Stromal cell of bone marrow (primary cell): ENCODE results near the gene MEN1.
A peak's percentile ranks its signal among the peaks of the same experiment; 100 is the strongest.

Source experiments
- DNase-seq: peaks from one replicate; pipeline ENCODE4 v3.0.0-alpha.2; 2012; ENCODE audit warnings: low read depth

The MEN1 gene

DNA sequence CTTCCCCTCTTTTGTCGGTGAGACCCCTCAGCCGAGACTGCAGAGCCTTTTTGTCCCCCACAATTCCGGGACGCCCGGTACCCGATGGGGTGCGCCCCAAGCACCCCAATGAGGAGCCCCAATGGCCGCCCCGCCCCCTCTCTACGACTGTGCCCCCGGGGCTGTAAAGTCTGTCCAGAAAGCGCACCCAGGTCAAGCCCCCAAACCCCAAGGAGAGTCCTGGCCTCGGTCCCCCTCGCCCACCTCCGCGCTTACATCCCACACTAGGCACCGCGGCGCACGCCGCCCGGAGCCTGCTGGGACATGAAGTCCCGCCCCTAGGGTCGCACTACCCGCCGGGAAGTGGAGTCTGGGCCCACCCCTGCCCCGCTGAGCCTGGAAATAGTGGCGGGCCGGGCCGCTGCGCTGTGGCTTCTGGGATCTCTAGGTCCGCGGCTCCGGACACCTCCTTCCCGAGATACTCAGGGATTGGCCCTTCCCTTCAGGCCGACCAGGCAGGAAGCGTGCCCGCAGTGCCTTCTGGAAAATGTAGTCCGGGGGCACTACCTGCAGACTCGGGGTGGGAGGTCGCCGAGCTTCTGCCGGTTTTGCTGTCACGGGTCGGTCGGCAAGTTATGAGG lies at the start of gene MEN1:
Gene MEN1 (minus strand): TSS at position 281 of the 620 bp plus-strand sequence. CDS start 442 bp downstream, outside the sequence.
- DNase-seq: peak; percentile 95

DNA sequence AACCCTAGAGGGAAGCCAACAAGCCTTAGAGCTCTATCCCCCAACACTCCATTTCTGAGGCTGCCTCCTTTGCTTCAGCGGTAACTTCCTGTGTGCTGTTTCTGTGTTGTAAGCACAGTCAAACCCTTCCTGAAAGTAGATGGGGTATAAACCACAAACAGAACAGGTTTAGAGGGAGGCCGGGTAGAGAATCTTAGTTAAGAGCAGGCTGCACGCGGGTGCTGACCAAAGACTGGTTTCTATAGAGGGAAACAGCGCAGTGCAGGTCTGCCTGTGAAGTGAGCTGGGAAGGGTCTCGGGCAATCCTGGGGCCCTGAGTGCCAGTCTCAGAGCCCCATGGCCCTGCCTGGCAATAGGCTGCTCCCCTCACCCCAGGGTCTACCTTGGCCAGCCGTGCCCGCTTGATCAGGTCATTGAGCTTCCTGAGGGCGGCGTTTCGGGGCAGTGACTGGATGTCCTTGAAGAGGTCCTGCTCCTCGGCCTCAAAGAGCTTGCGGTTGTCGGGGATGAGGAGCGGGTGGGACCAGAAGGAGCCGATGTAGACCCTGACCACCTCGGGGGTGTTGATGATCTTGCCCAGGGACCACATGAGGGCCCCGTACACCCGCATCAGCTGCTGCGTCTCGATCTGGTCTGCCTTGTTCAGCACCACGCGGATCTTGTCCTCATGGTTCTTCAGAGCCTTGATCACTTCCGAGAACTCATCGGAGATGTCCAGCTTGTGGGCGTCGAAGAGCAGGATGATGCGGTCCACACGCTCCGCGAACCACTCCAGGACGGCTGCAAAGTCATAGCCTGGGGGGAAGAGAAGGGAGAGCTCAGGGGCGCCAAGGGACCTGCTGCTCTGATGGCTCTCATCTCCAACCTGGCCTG lies 49.4 kb upstream of the MEN1 start:
- no peak for DNase-seq

DNA sequence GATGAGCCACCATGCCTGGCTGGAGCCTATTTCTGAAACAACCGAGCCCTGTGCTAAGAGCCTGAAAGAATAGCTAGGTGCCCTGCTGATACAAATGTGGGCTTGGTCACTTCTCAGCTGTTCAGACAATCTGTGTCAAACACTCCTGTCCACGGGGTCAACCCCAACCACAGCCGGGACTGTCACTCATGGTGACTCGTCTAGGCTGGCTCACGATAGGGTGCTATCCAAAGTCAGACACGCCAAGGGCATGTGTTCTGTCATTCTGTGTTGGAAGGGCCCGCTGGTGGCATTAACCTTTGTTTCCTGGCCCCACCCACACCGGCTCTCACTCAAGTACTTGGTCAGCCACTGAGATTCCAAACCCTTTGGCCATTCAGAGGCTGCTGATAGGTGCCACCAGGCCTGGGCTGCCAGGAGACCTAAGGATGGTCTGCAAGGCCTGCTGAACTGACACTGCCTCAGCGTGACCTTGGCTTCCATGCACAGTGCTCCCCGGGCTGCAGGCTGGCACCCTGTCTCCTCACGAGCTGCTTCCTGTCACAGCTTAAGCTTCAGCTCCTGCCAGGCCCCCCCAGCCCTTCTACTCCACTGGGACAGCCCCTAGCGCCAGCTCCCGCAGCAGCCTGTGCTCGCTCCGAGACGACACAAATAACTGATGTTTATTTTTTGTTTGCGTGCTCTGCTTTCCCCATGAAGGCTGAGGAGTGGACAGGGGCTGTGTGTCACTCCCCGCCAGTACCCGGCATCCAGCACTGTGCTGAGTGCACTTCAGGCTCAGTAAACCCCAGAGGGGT lies 48.3 kb upstream of the MEN1 start:
- no peak for DNase-seq

DNA sequence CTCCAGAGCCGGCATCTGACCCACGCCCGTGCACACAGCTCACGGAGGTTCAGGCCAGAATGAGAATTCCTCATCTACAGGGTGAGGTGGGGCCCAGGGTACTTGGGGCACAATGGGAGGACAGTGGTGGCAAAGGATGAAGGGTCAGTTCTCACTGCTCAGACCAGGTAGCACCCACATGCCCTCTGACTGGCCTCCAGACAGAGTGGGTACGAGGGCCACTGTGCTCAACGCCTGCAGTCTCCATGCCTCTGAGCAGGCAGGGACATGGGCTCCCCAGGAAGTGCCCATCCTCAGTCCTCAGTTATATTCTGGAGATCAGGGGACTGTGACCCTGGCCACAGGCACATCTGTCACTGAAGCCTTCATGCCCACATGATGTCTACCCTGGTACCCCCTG lies 47.1 kb upstream of the MEN1 start:
- DNase-seq: no peak

DNA sequence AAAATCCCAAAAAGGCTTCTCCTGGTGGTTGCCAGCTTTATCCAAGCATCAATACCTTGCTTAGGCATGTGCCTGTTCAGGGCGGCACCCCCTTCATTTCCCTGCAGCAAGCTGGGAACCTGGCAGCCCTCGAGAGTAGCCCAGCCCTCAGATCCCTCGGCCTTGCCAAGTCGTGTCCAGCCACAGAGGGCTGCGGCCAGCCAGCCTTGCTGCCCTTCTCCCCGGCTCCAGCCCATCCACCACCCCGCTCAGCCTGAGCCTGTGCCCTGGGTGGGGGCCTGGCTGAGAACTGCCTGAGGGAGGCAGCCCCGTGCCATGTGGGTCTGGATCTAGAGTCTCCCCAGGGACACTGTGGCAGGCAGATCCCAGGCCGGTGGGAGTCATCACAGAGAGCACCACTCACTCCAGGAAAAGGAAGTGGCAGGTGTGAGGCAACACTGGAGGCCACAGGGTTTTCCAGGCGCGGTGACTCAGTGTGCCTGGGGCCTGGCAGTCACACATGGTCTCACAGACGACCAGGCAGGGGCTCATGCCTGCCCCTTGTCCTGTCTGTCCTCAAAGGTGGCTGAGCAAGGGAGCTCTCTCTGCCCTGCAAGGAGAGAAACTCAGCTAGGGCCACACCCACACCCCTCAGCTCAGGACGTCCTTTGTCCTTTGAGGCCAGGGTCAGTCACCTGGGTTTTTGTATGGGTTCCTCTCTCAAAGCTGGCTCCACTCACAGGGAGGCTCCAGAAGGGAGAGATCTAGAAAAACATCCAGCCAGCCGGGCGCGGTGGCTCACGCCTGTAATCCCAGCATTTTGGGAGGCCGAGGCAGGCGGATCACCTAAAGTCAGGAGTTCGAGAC lies 46.3 kb upstream of the MEN1 start:
- DNase-seq: peak; percentile 68

DNA sequence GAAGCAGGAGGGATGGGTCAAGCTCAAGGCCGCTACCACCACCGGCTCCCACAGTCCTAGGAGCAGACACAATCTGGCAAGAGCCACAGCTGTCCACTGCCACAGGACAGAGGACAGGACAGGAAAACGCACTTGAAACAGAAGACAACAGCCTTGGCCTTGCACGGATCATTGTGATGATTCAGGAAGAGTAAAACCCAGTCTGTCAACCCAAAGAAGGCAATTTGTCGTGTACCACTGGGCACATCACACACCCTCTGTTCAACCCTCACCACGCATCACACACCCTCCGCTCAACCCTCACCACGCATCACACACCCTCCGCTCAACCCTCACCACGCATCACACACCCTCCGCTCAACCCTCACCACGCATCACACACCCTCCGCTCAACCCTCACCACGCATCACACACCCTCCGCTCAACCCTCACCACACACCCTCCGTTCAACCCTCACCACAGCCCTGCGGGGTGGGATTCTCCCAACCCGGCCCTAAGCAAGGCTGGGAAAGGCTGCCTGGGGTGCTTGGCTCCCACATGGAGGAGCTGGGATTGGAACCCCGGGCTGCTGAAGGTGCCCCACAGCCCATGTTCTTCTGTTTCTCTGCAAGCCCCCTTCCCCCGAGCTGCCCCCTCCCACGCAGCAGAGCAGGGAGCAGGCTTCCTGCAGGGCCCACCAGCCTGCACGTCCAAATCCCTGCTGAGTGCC lies 45.4 kb upstream of the MEN1 start:
- no peak for DNase-seq

DNA sequence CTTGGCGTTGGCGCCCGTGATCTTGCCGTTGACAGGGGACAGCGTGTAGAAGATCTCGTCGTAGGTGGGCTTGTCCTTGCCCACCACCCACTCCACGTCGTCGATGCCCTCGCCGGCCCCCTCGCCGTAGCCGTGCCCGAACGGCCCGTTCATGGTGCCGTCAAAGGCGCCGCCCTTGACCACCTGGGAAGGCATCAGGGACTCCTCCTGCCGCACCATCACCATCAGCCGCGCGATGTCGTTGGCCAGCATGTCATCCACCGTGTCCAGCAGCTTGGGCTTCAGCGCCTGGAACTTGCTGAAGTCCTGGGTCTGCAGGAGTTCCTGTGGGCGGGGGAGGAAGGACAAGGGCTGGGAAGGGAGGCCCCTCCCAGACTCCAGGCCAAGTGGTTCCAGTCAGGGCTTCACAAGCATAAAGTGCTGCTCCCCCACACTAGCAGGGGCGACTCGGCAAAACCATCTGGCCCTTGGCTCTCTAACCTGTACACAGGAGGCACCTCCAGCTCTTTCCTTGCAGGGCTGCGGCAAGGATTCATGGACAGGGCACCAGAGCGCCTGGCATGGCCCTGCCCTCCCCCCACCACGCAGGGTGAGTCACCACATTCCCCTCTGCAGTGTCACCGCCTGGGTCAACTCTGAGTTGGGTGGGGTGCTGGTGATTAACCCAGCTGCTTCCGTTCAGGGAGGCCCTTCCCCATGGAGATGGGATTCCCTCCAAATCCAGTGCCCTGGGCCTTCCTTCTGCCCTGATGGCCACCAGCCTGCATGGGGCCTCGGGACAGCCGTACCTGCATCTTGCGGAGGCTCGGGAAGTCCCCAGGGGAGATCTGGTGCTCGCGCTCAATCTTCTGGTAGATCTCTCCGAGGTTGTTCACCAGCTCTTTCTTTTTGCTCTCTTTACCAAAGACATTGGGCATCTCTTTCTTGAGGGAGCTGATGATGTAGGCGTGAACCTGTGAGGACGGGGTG lies 44.5 kb upstream of the MEN1 start:
- DNase-seq: peak; percentile 88

DNA sequence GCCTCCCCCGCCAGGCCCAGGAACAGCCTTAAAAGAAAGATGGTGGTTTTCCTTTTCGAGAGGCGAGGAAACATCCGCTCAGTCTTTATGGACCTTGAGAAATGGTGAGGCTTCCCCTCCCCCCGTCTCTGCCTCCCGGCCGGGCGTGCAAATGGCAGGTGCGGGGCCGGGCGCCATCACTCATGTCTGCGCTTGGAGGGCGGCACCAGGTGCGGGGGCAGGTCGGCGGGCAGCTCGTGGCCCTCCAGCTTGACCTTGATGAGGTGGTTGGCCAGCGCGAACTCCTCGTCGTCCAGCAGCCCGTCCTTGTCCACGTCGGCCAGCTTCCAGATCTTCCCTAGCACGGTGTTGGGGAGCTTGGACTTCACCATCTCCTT lies 43.8 kb upstream of the MEN1 start:
- no peak for DNase-seq

DNA sequence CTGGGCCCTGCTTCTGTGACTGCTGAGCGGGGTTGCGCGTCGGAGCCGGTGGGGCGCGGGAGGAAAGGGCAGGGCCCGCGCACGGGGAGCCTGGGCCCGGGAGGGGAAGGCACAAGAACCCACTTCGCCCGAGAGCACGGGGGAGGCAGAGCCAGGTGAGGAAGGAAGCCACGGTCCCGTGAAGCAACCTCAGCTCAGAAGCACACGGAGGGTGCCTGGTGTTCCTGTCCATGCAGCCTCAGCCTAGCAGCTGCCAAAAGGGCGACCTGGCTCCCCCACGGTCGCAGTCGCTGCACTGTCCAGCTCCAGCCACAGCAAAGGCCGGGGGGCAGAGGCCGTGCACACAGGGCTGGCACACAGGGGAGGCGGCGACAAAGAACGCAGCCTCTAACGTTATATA lies 43.4 kb upstream of the MEN1 start:
- no peak for DNase-seq

DNA sequence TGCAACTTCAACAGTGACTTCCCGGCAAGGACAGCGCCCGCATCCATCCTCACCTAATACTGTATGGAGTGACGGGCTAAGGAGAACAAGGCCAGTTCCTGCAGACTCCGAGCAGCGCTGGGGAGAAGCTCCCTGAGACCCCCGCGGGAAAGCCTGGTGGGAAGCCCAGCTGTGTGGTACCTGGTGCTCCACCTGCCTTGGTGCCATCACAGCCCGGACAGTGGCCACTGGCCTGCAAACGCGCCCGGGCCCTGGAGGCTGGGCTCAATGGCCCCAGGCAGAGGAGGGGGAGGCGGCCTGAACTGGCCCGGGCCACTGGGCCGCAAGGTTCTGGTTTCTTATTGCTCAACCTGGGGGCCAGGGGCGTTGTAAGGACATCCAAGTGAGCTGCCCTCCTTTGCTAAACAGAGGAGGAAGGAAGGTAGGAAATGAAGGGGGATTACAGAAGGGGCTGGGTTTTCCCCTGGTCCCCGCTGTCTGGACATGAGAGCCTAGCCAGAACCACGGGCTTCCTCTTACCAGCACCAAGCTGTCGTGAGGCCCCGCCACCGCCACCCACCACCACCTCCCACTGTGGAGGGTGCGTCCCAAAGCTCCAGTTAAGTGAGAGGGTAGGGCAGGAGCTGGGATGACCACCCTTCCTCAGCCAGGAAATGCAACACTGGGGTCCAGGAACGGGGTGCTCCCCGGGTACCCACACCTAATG lies 42.6 kb upstream of the MEN1 start:
- no peak for DNase-seq

DNA sequence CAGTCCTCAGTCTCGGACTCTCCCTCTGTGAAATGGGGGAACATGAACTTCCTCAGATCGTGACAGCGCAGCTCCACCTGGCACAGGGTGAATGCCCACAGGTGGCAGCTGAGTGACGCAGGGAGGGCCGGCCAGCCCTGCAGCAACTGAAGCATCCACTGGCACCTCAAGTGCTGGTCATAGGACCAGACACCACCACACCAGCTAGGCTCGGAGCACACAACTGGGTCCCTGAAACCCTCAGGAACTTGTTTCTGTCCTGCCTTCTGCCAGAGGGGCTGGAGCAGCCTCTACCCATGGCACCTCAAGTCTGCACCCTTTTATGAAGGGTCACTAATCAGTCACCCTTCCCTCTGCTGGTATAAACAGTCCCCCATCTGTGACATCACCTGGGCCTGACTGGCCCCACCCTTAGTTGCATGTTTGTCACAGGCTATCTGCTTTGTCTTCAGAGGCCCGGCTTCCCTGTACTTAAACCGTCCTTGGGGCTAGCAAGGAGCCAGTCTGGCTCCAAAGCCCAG lies 41.5 kb upstream of the MEN1 start:
- DNase-seq: no peak

DNA sequence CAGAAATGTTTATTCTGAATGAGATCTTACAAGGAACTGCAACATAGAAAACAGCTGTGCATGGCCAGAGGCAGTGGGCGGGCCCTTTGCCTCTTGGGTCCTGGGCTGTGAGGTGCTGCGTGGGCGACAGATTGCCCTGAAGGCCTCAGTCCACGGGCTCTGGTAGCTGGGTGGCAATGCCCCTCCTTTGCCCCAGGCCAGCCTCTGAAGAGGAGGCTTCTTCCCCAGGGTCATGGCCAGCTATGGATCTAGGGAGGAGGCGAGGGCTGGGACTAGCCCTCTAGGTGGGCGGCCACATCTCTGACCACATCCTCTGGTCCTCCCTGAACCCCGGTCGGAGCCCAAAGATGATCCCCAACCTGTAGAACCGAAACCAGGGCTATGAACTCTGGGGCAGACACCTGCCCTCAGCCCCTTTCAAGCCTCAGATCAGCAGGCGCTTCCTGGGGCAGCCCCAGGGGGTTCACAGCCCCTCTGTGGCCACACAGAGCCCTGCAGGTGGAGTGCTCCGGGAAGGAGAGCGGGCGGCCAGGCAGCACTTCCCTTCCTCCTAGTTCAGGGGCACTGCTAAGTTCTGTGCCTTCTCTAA lies 40.7 kb upstream of the MEN1 start:
- no peak for DNase-seq

DNA sequence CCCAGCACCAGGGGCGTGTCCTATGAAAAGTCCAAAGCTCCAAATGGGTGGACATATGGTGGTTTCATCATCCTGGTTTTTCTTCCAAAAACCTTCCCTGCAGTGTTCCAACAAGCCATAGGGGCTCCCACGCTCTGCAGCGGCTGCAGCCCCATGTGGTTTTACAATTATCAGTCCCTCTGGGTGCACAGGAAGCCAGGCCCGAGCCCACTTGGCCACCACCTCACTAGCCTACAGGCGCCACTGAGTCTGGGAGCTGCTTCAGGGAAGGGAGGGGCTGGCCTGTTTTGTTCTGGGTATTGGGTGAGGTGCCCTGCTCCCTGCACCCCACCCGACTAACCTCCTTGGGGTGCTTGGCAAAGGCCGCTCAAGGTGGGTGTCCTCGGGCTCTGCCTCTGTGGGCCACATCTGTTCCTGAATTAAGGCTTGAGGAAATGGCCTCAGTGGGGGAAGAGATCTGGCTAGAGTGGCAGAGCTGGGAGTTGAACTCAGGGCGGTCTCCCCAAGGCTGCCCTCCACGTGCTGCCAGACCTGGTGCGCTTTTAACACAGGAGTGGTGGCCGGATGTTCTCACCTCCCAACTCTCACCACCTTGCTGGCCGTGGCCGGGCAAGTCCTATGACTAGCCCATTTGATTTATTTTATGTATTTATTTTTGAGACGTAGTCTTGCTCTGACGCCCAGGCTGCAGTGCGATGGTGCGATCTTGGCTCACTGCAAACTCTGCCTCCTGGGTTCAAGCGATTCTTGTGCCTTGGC lies 39.4 kb upstream of the MEN1 start:
- no peak for DNase-seq

DNA sequence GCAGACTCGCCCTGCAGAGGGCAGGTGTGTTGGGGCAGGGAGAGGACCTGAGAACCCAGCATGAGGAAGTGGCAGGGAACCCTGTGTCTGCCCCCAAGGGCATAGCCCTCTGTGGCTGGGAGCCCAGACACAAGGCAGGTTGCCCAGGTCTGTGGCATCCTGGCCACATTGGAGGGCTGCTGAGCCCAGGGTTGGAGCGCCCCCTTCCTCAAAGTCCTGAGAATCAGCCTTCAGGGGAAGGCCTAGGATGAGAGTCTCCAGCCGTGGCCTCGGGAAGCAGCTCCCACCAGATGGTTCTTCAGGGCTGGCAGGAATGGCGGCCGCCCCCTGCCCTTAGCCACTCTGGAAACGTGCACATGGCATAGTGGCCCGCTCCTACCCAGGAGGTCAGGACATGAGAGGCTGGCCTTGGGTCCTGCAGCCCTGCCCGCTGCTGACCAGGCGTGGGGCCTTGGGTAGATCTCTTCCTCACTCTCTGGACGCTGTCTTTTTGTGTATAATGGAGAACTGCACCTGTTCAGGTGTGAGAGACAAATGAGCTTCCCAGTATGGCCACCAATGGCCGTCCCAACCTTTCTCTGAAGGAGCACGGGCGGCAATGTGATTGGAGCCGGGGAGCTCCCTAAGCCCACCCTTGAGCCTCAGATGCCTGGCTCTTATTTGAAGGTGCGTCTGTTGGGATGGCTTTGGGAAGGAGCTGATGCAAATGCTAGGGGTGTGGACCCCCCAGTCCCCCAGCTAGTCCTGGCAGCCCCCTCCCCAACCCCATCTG lies 38.7 kb upstream of the MEN1 start:
- no peak for DNase-seq

DNA sequence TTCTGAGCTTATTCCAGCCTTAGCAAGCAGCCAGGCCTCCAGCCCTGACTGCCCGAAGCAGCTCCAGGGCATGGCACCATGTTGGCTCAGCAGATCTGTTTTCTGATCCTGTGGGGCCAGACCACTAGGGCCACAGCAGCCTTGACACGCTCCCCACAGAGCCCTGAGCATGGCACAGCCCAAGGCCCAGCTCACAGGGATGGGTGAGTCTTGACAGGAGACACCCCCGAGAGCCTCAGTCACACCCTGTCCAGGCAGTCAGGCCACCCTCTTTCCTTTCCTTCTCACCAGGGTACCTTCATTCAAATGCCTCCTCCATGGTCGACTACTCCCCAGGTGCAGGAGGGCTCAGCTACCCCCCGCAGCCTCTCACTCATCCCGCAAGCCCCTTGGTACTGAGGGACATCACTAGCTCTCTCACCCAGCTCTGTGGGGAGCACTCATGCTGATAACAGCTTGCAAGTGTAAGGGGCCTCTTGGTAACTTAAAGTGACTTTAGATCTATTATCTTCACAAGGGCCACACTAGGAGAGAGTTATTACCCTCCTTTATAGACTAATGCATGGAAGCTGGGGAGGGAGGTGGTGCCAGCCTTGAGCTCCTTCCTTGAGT lies 38.0 kb upstream of the MEN1 start:
- no peak for DNase-seq

DNA sequence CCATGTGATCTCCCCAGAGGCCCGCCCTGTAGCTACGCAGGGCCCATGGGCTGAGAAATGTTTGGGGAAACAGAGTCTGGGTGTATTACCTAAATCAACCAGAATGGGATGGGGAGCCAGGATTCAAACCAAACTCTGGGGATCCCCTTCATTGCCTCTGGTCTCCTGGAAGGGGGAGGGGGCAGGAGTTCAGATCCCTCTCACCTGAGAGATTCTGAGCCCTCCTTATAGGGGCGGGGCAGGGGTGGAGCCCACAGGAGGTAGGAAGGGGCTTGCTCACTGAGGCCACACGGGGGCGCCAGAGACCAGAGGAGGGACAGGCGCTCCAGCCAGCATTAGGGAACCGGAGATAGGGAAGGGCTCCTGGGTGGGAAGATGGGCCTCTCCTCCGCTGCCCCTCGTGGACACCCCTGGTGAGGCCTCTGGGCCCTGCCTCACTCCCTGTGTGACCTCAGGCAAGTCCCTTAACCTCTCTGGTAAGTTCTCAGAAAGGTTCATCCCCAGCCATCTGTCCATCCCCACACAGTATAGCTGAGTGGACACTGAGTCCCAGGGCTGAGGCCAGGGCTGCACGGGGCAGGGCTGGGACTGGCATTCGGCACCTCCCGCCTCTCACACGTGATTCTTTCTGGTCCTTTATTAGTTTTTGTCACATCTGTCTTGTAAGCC lies 36.8 kb upstream of the MEN1 start:
- DNase-seq: peak; percentile 74
